H1 (cell line): ENCODE data around the gene SS18. TPM values are rescaled to one million over a fixed set of nuclear protein-coding genes. Genes with fewer than 3 reads are reported as not detected.

Experiments used
- CBX5 ChIP-seq: fragments of 300-800, 300-1000 bp; sonication (generic); IDR thresholded peaks from 2 replicates; pipeline ENCODE4 v1.7.1; 2016; ENCODE audit warnings: antibody characterized with exemption, low read length, low read depth
- HDAC2 ChIP-seq, 2 experiments: fragments of 300-600 bp in 1 of 2; sonication (generic) in 1 of 2; IDR thresholded peaks; 2 replicates each; pipeline ENCODE4 v1.6.1; 2011 to 2012; ENCODE audit warnings: low read depth in 2 of 2, low read length in 2 of 2, mild to moderate bottlenecking in 2 of 2, moderate library complexity in 2 of 2, borderline replicate concordance in 1 of 2, inconsistent platforms in 1 of 2
- KDM1A ChIP-seq: fragments of 200-600, 300-600 bp; sonication (generic); IDR thresholded peaks from 2 replicates; pipeline ENCODE4 v1.7.1; 2016; ENCODE audit warnings: mild to moderate bottlenecking, low read length, borderline replicate concordance
- PHF8 ChIP-seq: fragments of 200-600 bp; sonication (generic); conservative IDR thresholded peaks from 2 replicates; pipeline ENCODE4 v1.7.1; 2012; ENCODE audit warnings: low read depth, mild to moderate bottlenecking, inconsistent platforms, low read length, moderate library complexity
- RNF2 ChIP-seq: fragments of 200-900, 300-1000 bp; sonication (generic); IDR thresholded peaks from 2 replicates; pipeline ENCODE4 v1.7.1; 2016; ENCODE audit warnings: borderline replicate concordance, low read depth, mild to moderate bottlenecking, antibody characterized with exemption, low read length; ENCODE audit not compliant: poor library complexity, severe bottlenecking; ENCODE audit errors: missing control alignments
- SIRT6 ChIP-seq: IDR thresholded peaks from one replicate; pipeline ENCODE4 v1.7.1; 2012; ENCODE audit warnings: low read length, inconsistent platforms
- SRF ChIP-seq: IDR thresholded peaks from 2 replicates; pipeline ENCODE4 v1.6.1; 2011; ENCODE audit warnings: mild to moderate bottlenecking, low read depth, low read length, moderate library complexity
- polyA plus RNA-seq, 7 experiments: library from polyadenylated mRNA; depleted of rRNA in 3 of 7; stranded (reverse) in 5 of 7; unstranded in 2 of 7; fragments of >200 nt in 5 of 7; fragments of 200-250 nt in 2 of 7; gene quantifications; 1 replicate in 5 of 7; 2 replicates in 1 of 7; 4 replicates in 1 of 7; pipeline versions ENCODE4 v1.2.1 to v1.2.3, GENCODE V29; 2011 to 2013; ENCODE audit warnings: missing spikeins in 2 of 7, mixed read lengths in 2 of 7
- total RNA-seq: library from RNA; stranded (reverse); fragmentation: NEBNext Ultra II Directional; extraction: Animal tissue kit (Norgen Biotek cat#: 25700); gene quantifications from 2 replicates; pipeline ENCODE4 v1.2.1, GENCODE V29; 2021

Gene SS18
- total and polyA plus RNA-seq, 2 of the 8 experiments (the other 6 are each of a cell fraction or from before 2014, with no cell fraction given), result 83.5 to 106 TPM

GRCh38 chr18:26003356-26003755 is 87.1 kb downstream of the SS18 start (continued):
- TF ChIP-seq HDAC2 (IDR thresholded peaks at IDR 0.05; ENCODE audit: borderline replicate concordance in 1 of 2, low read depth in 2 of 2, low read length in 2 of 2) (no peak), SIRT6 (no peak), PHF8 (no peak), SRF (no peak), KDM1A (no peak), CBX5 (no peak), RNF2 (no peak)
